NT2/D1 (cell line): ENCODE measurements around the gene LYZ.

Experiments
- DNase-seq: peaks from one replicate; pipeline ENCODE4 v3.0.0-alpha.2; 2011; ENCODE audit warnings: low read depth, low spot score
- H3K27me3 ChIP-seq: 2 replicates; pipeline ENCODE4 v1.6.0; 2011; ENCODE audit warnings: mild to moderate bottlenecking; ENCODE audit not compliant: insufficient read length, insufficient read depth
- H3K36me3 ChIP-seq: 2 replicates; pipeline ENCODE4 v1.6.1; 2011; ENCODE audit warnings: mild to moderate bottlenecking, low read length, mixed read lengths; ENCODE audit not compliant: insufficient read depth, insufficient read length
- H3K4me1 ChIP-seq: 2 replicates; pipeline ENCODE4 v1.5.1; 2011; ENCODE audit not compliant: insufficient read depth, insufficient read length
- H3K4me3 ChIP-seq: 2 replicates; pipeline ENCODE4 v1.5.1; 2011; ENCODE audit warnings: low read depth; ENCODE audit not compliant: insufficient read length
- H3K9ac ChIP-seq: 2 replicates; pipeline ENCODE4 v1.6.0; 2011; ENCODE audit warnings: low read depth; ENCODE audit not compliant: insufficient read length
- H3K9me3 ChIP-seq: 2 replicates; pipeline ENCODE4 v1.5.1; 2011; ENCODE audit warnings: mild to moderate bottlenecking, low read length; ENCODE audit not compliant: insufficient read depth
- SUZ12 ChIP-seq: IDR thresholded peaks from 2 replicates; pipeline ENCODE4 v1.6.1; 2011; ENCODE audit not compliant: insufficient read length, insufficient read depth; ENCODE audit errors: extremely low read depth
- YY1 ChIP-seq: IDR thresholded peaks from 2 replicates; pipeline ENCODE4 v1.6.1; 2011; ENCODE audit not compliant: insufficient read length, insufficient read depth
- ZNF274 ChIP-seq: IDR thresholded peaks from 2 replicates; pipeline ENCODE4 v1.6.1; 2011; ENCODE audit warnings: mild to moderate bottlenecking, low read depth, low read length

LYZ gene

GRCh38 chr12:69331909-69332684 lies 16.1 kb upstream of the LYZ start:
- no peak for DNase-seq
- H3K36me3 ChIP-seq = no peaks in the 10 kb centered on the region
- H3K27me3 ChIP-seq = no peaks in the 10 kb centered on the region
- no peak overlapping the region for H3K9ac ChIP-seq
- no peak for TF ChIP-seq ZNF274
- no peak for TF ChIP-seq YY1
- TF ChIP-seq SUZ12 = no peak
- H3K4me3 ChIP-seq = no peak overlapping the region
- no peaks in the 10 kb centered on the region for H3K9me3 ChIP-seq
- H3K4me1 ChIP-seq = peaks cover 4% of the 10 kb centered on the region

GRCh38 chr12:69332815-69333358 lies 15.3 kb upstream of the LYZ start:
- Histone ChIP-seq H3K4me3 (no peak overlapping the region), H3K36me3 (no peaks in the 10 kb centered on the region), H3K9me3 (no peaks in the 10 kb centered on the region), H3K4me1 (peaks cover 4% of the 10 kb centered on the region), H3K9ac (no peak overlapping the region), H3K27me3 (no peaks in the 10 kb centered on the region)
- TF ChIP-seq SUZ12 = no peak
- TF ChIP-seq YY1 = no peak
- no peak for TF ChIP-seq ZNF274
- DNase-seq = no peak

GRCh38 chr12:69334158-69334557 lies 14.0 kb upstream of the LYZ start:
- Histone ChIP-seq H3K36me3 (no peaks in the 10 kb centered on the region), H3K9me3 (no peaks in the 10 kb centered on the region), H3K9ac (no peak overlapping the region), H3K4me3 (no peak overlapping the region), H3K27me3 (no peaks in the 10 kb centered on the region), H3K4me1 (peaks cover 4% of the 10 kb centered on the region)
- no peak for TF ChIP-seq SUZ12
- TF ChIP-seq ZNF274 = no peak
- no peak for TF ChIP-seq YY1
- DNase-seq = no peak

- no peaks in the 10 kb centered on the region for H3K4me1 ChIP-seq
- DNase-seq = no peak
- H3K36me3 ChIP-seq = no peaks in the 10 kb centered on the region
- H3K9ac ChIP-seq = no peak overlapping the region
- no peaks in the 10 kb centered on the region for H3K9me3 ChIP-seq
- no peak for TF ChIP-seq YY1
- TF ChIP-seq SUZ12 = no peak
- no peak for TF ChIP-seq ZNF274
- no peaks in the 10 kb centered on the region for H3K27me3 ChIP-seq
- H3K4me3 ChIP-seq = no peak overlapping the region
These were observed 10.7 kb upstream of the LYZ start for GRCh38 chr12:69337311-69338090.

GRCh38 chr12:69338120-69338859 lies 9.9 kb upstream of the LYZ start:
- Histone ChIP-seq H3K27me3 (no peaks in the 10 kb centered on the region), H3K9ac (no peak overlapping the region), H3K4me1 (no peaks in the 10 kb centered on the region), H3K4me3 (no peak overlapping the region), H3K36me3 (no peaks in the 10 kb centered on the region), H3K9me3 (no peaks in the 10 kb centered on the region)
- DNase-seq = no peak
- TF ChIP-seq SUZ12 = no peak
- no peak for TF ChIP-seq YY1
- no peak for TF ChIP-seq ZNF274

- Histone ChIP-seq H3K9ac (no peak overlapping the region), H3K4me1 (no peaks in the 10 kb centered on the region), H3K27me3 (no peaks in the 10 kb centered on the region), H3K4me3 (no peak overlapping the region), H3K9me3 (no peaks in the 10 kb centered on the region), H3K36me3 (no peaks in the 10 kb centered on the region)
- DNase-seq = no peak
- no peak for TF ChIP-seq YY1
- TF ChIP-seq ZNF274 = no peak
- no peak for TF ChIP-seq SUZ12
These were observed 9.2 kb upstream of the LYZ start for GRCh38 chr12:69338936-69339335.
